ENCODE data around the gene SLC22A25. TPM values are rescaled to one million over a fixed set of nuclear protein-coding genes. Genes with fewer than 3 reads are reported as not detected.
"Not testable (repeated sequence)": the region's sequence is repeated elsewhere in the genome, so short reads cannot be mapped to it uniquely, and the experiment has no call there.

Gene SLC22A25
- total and polyA plus RNA-seq, 10 donors, result 0.06 TPM; not detected in 9

GRCh38 chr11:63251312-63251711 is 7.9 kb upstream of the SLC22A25 start:
- Histone ChIP-seq H3K27ac (no peak overlapping the region), H3K4me1 (no peaks in the 10 kb centered on the region), H3K36me3 (no peaks in the 10 kb centered on the region), H3K27me3 (replicated peaks in 1 of 7) (peaks cover 0 to 30% (median 0%) of the 10 kb centered on the region in 7 donors), H3K9me3 (peaks cover 0 to 2% (median 0%) of the 10 kb centered on the region in 8 donors), H3K4me3 (no peak overlapping the region)
- TF ChIP-seq POLR2A (IDR thresholded peaks at IDR 0.05) (no peak), POLR2AphosphoS5 (IDR thresholded peaks at IDR 0.05) (no peak)
- TF ChIP-seq, protein P1, sequence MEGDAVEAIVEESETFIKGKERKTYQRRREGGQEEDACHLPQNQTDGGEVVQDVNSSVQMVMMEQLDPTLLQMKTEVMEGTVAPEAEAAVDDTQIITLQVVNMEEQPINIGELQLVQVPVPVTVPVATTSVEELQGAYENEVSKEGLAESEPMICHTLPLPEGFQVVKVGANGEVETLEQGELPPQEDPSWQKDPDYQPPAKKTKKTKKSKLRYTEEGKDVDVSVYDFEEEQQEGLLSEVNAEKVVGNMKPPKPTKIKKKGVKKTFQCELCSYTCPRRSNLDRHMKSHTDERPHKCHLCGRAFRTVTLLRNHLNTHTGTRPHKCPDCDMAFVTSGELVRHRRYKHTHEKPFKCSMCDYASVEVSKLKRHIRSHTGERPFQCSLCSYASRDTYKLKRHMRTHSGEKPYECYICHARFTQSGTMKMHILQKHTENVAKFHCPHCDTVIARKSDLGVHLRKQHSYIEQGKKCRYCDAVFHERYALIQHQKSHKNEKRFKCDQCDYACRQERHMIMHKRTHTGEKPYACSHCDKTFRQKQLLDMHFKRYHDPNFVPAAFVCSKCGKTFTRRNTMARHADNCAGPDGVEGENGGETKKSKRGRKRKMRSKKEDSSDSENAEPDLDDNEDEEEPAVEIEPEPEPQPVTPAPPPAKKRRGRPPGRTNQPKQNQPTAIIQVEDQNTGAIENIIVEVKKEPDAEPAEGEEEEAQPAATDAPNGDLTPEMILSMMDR (IDR thresholded peaks at IDR 0.05 in 8 of 11, conservative IDR thresholded peaks at IDR 0.05 in 3 of 11), result no peak
- 78 to 92% (median 92%) methylated on average over 2 of the region's 2 CpGs for WGBS, 5 donors
- DNase-seq, result no peak
- intact Hi-C loops (cut with DNase I; ENCODE audit: low total_unique reads), result no loop called here

- H3K36me3 ChIP-seq, result no peaks in the 10 kb centered on the region
- H3K9me3 ChIP-seq, result no peaks in the 10 kb centered on the region
- WGBS, 5 donors, result 85 to 93% (median 91%) methylated on average over 5 of the region's 5 CpGs
- no peaks in the 10 kb centered on the region for H3K4me1 ChIP-seq
- H3K27me3 ChIP-seq (replicated peaks in 1 of 7), result peaks cover 0 to 35% (median 0%) of the 10 kb centered on the region in 7 donors
- no peak overlapping the region for H3K27ac ChIP-seq
- no peak overlapping the region for H3K4me3 ChIP-seq
- intact Hi-C loops (cut with DNase I; ENCODE audit: low total_unique reads), result no loop called here
- DNase-seq, result no peak
- TF ChIP-seq POLR2AphosphoS5 (IDR thresholded peaks at IDR 0.05), result no peak
Measured at GRCh38 chr11:63250162-63251050, 7.0 kb upstream of the SLC22A25 start.

- 44 to 51% (median 48%) methylated on average over 3 of the region's 3 CpGs for WGBS, 5 donors
- Histone ChIP-seq H3K36me3 (no peaks in the 10 kb centered on the region), H3K4me1 (no peaks in the 10 kb centered on the region), H3K9me3 (no peaks in the 10 kb centered on the region), H3K4me3 (no peak overlapping the region), H3K27ac (no peak overlapping the region), H3K27me3 (replicated peaks in 1 of 7) (peaks cover 0 to 44% (median 0%) of the 10 kb centered on the region in 7 donors)
- DNase-seq, result no peak
- intact Hi-C loops (cut with DNase I; ENCODE audit: low total_unique reads), result no loop called here
- TF ChIP-seq POLR2A (IDR thresholded peaks at IDR 0.05), result no peak
- TF ChIP-seq POLR2AphosphoS5 (IDR thresholded peaks at IDR 0.05), result no peak
- TF ChIP-seq, protein P1 (IDR thresholded peaks at IDR 0.05 in 8 of 11, conservative IDR thresholded peaks at IDR 0.05 in 3 of 11), result no peak
Measured at GRCh38 chr11:63248966-63249365, 5.6 kb upstream of the SLC22A25 start.

GRCh38 chr11:63247237-63248002 is 4.0 kb upstream of the SLC22A25 start:
- H3K4me3 ChIP-seq; H3K4me1 ChIP-seq; H3K36me3 ChIP-seq; H3K27ac ChIP-seq; intact Hi-C loops (cut with DNase I; ENCODE audit: low total_unique reads); DNase-seq; H3K9me3 ChIP-seq: not testable (repeated sequence)
- H3K27me3 ChIP-seq (replicated peaks in 1 of 7), result peaks cover 0 to 54% (median 0%) of the 10 kb centered on the region in 7 donors
- 66 to 78% (median 76%) methylated on average over 7 of the region's 7 CpGs for WGBS, 5 donors

- Histone ChIP-seq H3K4me1 (no peaks in the 10 kb centered on the region), H3K27me3 (replicated peaks in 1 of 7) (peaks cover 0 to 48% (median 0%) of the 10 kb centered on the region in 7 donors), H3K9me3 (no peaks in the 10 kb centered on the region), H3K4me3 (no peak overlapping the region), H3K27ac (no peak overlapping the region), H3K36me3 (no peaks in the 10 kb centered on the region)
- TF ChIP-seq POLR2AphosphoS5 (IDR thresholded peaks at IDR 0.05) (no peak), POLR2A (IDR thresholded peaks at IDR 0.05) (no peak)
- TF ChIP-seq, protein P1 (IDR thresholded peaks at IDR 0.05 in 8 of 11, conservative IDR thresholded peaks at IDR 0.05 in 3 of 11), result no peak
- no peak for DNase-seq
- WGBS, 5 donors, result 45 to 74% (median 62%) methylated on average over 1 of the region's 1 CpG
- intact Hi-C loops (cut with DNase I; ENCODE audit: low total_unique reads), result no loop called here
Measured at GRCh38 chr11:63246045-63246444, 2.6 kb upstream of the SLC22A25 start.
